ENCODE data around the gene RCHY1.

Gene RCHY1

DNA sequence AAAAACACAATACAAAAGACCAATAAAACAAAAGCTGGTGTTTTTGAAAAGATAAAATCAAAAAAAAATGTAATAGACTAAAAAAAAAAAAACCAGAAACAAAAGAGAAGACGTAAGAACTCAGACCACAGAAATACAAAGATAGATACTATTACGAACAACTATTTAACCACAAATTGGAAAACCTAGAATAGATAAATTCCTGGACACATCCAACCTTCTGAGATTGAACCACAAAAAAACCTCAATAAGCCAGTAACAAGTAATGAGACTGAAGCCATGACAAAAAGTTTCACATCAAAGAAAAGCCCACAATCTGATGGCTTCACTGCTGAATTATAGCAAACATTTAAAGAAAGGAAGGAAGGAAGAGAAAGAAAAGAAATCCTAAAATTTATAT, 16.2 kb downstream of the RCHY1 start:
- DNase-seq (ENCODE audit: extremely low read depth, low read depth), result no peak
- H3K4me3 ChIP-seq (replicated peaks; ENCODE audit: low read depth, low read length), result no peak overlapping the region
- TF ChIP-seq, protein P1, sequence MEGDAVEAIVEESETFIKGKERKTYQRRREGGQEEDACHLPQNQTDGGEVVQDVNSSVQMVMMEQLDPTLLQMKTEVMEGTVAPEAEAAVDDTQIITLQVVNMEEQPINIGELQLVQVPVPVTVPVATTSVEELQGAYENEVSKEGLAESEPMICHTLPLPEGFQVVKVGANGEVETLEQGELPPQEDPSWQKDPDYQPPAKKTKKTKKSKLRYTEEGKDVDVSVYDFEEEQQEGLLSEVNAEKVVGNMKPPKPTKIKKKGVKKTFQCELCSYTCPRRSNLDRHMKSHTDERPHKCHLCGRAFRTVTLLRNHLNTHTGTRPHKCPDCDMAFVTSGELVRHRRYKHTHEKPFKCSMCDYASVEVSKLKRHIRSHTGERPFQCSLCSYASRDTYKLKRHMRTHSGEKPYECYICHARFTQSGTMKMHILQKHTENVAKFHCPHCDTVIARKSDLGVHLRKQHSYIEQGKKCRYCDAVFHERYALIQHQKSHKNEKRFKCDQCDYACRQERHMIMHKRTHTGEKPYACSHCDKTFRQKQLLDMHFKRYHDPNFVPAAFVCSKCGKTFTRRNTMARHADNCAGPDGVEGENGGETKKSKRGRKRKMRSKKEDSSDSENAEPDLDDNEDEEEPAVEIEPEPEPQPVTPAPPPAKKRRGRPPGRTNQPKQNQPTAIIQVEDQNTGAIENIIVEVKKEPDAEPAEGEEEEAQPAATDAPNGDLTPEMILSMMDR (IDR thresholded peaks at IDR 0.05; ENCODE audit: low read depth, low read length, missing control alignments), result no peak

DNA sequence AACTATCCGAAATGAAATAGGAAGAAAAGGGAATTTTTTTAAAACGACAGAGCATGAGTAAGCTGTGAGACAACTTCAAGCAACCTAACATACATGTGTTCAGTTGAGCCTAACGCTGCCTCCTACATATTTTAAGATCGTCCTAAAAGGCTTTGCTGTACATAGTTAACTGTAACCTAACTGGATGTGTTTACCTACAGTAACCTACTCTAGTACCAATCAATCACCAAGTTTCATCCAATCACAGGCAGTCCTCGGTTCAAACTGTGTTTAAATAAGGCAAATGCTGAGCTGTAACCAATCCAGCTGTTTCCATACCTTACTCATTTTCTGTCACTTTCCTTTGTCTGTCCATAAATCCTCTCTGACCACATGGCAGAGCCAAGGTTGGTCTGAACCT, 17.1 kb downstream of the RCHY1 start:
- TF ChIP-seq, protein P1 (IDR thresholded peaks at IDR 0.05; ENCODE audit: low read depth, low read length, missing control alignments), result no peak
- H3K4me3 ChIP-seq (replicated peaks; ENCODE audit: low read depth, low read length), result no peak overlapping the region
- DNase-seq (ENCODE audit: extremely low read depth, low read depth), result no peak

DNA sequence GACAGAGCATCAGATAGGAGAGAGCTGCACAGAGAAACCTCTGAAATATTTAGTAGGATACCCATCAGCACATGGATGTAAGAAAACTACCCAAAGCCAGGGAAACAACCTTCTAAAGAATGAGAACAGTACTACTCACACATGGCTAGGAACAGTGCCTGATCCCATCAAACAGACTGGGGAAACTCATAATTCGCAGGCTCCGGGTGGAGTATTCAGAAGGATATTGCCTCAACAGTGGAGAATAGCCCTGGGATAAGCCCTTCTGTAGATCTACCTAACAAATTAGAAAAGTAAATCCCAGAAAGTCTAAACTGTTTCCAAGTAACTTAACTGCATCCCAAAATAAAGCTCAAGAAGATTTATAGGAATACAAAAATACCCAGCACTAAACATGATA, 17.8 kb downstream of the RCHY1 start:
- no peak overlapping the region for H3K4me3 ChIP-seq (replicated peaks; ENCODE audit: low read depth, low read length)
- no peak for DNase-seq (ENCODE audit: extremely low read depth, low read depth)
- TF ChIP-seq, protein P1 (IDR thresholded peaks at IDR 0.05; ENCODE audit: low read depth, low read length, missing control alignments), result no peak

DNA sequence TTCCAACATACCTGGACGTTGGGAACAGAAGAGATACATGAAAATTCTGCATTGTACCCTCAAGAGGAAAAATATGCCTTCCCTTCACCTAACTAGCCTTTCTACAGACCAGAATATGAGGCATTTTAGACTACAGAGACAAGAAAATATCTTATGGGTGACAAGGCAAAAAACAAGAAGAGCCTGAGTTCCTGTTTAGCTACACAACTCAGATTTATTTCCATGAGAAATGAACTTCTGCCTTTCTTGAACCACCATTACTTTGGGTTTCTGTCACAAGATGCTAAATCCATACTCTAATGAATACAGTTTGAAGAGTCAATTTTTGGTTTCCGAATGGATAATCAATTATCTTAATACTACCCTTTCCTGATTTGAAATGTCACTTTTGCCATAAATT, 18.7 kb downstream of the RCHY1 start:
- TF ChIP-seq, protein P1 (IDR thresholded peaks at IDR 0.05; ENCODE audit: low read depth, low read length, missing control alignments), result no peak
- no peak overlapping the region for H3K4me3 ChIP-seq (replicated peaks; ENCODE audit: low read depth, low read length)
- no peak for DNase-seq (ENCODE audit: extremely low read depth, low read depth)

- no peak overlapping the region for H3K4me3 ChIP-seq (replicated peaks; ENCODE audit: low read depth, low read length)
- DNase-seq (ENCODE audit: extremely low read depth, low read depth), result no peak
- TF ChIP-seq, protein P1 (IDR thresholded peaks at IDR 0.05; ENCODE audit: low read depth, low read length, missing control alignments), result no peak
These were observed 19.6 kb downstream of the RCHY1 start for GRCh38 chr4:75494563-75494962.

DNA sequence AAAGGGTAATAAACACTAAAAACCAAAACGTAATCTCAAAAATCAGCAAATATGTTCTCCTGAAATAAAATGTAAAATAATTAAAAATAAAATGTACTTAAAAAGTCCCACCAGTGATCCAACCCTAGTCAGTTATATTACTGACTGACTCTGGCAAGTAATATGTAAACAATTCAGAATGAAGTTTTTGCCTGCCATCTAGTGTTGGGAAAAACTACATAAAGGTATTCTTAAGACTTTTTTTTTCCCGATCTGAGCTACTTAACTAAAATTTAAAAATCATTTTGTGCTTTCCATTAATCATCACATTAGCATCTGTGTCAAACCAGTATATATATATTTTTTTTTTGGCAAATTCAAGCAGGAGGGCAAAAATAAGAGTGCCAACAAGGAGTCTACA, 24.0 kb downstream of the RCHY1 start:
- TF ChIP-seq, protein P1 (IDR thresholded peaks at IDR 0.05; ENCODE audit: low read depth, low read length, missing control alignments), result no peak
- no peak for DNase-seq (ENCODE audit: extremely low read depth, low read depth)
- no peak overlapping the region for H3K4me3 ChIP-seq (replicated peaks; ENCODE audit: low read depth, low read length)

- TF ChIP-seq, protein P1 (IDR thresholded peaks at IDR 0.05; ENCODE audit: low read depth, low read length, missing control alignments), result no peak
- H3K4me3 ChIP-seq (replicated peaks; ENCODE audit: low read depth, low read length), result no peak overlapping the region
- DNase-seq (ENCODE audit: extremely low read depth, low read depth), result no peak
These were observed 30.0 kb downstream of the RCHY1 start for GRCh38 chr4:75484190-75484589.
